ENCODE results near the gene PRPF18. TPM values are rescaled to one million over a fixed set of nuclear protein-coding genes. Genes with fewer than 3 reads are reported as not detected.
A peak's percentile ranks its signal among the peaks of the same experiment; 100 is the strongest.

The PRPF18 gene
- polyA plus RNA-seq, 5 donors: 23.4 to 31.3 (median 28.5) TPM

DNA sequence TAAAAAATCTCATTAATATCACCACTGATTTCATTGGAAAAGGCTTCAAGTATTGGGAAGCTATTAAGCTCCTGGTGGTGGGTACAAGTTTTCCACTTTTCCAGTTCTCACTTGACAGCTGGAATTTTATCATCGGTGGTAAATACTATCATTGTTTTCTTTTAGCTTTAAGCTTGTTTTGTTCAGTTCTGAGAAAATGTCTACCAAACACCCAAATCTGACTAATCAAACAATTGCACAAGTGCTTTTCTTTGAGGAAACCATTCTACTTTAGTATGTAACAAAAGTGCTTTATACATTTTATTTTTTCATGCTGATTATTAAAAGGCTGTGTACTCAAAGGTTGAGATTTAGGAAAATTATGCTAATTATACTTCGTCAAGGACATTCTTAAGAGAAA lies 7.9 kb downstream of the PRPF18 start:
- no peak for DNase-seq

DNA sequence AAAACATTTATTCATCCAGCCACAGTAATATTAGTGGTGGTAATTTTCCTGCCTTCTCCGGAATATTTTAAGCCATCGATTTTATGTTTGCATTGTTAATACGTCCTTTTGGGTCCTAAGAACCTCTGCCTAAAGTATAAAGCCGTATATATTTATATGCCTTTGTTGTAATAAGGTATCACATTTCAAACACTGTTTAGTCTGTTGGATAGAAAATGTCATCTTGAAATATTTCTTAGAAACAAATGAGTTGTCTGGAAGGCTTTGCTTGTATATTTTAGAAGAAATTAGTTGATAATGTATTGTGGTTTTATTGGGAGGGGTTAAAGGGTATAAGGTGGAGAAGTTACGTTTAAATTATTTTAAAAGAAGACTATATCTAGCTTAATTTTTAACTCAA lies 11.1 kb downstream of the PRPF18 start:
- DNase-seq: no peak

DNA sequence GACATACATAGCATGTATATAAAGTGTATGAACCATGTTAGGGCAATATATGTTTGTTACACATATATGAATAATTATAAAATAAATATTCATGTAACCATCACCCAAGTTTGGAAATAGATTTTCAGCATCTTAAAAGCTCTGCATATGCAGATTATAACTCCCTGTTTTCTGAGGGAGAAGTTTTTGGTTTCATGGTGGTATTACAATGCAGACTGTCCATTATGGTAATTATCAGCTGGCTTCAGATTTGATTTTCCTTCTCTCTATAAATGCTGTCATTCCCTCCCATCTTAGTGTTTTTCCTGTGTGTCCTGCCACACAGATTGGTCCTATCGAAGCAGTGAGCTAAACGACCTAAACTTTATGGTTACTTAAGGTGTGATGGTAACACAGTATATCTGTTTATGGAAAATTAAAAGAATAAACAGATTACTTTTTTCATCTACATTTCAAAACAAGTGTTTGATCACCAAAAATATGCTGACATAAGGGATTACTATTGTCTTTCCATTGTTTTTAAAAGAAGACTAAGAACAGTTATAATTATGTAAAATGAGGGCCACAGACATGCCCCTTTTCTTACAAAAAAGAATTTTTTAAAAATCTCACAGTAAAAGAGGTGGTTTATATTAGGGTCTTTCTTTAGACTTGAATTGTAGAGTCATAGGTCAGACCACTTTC lies 17.7 kb downstream of the PRPF18 start:
- DNase-seq: no peak

DNA sequence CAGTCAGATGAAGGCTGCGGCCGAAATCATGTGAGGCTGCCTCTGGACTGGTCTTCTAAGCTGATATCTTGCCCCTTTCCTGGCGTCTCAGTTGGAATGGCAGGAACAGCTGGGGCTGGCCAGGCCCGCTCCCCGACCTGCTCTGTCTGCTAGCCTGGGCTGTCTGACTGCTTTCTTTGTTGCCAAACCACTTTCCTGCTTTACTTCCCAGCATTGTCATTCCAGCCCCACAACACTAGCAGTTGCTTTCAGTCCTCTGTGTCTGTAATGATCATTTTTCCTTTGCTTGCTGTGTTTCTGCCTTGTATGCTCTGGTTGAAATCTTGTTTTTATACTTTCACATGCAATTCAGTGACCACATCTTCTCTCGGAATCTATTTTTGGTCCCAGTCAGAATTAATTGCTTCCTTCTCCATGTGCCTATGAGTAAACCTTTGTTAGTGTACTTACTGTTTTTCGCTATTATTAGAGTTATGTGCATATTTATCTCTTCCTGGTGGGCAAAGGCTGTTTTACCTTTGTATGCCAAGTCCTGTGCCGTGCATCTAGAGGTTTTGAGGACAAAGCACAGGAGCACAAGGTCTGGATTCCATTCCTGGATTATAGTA lies 21.6 kb downstream of the PRPF18 start:
- no peak for DNase-seq

DNA sequence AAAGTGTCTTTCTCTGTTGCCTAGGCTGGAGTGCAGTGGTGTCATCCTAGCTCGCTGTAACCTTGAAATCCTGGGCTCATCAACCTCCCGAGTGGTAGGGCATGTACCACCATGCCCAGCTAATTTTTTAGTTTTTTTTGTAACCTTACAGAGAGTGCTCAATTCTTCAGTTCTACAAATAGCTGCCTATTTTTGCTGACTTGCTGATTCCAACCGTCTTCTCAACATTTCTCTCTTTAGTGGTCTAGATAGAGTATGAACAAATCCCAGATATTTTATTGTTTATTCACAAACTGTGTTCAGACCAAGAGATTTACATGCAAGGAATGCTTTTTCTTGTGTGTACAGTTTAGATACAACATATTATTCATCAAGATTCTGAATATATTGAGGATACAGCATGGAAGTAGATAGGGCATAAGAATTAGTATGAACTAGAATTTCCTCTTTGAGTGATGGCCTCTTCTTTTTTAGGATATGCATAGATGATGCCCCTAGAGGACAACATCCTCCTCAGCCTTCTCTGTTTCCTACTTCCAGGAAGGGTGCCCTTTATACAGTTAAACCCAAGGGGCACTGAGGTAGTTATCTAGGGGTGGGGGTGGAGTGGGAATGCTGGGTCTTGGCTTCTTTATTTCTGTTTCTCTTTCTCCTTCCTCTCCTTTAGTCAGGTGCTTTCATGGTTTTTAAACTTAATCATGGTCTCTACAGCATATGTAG lies 26.0 kb downstream of the PRPF18 start:
- no peak for DNase-seq

DNA sequence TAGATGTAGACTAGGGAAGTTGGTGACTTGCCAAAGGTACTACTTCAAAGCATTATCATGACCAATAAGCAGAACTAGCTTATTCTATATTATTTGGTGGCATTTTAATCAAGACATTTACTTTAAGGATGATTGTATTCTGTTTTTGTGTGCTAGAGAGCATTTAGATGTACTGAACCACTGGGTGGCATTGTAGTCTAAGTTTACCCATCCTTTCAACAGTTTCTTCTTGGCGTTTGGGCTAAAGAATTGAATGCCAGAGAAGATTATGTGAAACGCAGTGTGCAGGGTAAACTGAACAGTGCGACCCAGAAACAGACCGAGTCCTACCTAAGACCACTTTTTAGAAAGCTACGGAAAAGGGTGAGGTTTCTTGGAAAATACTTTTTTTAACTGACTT lies 26.8 kb downstream of the PRPF18 start:
- DNase-seq: peak in 1 of 2 donors; percentile 63

DNA sequence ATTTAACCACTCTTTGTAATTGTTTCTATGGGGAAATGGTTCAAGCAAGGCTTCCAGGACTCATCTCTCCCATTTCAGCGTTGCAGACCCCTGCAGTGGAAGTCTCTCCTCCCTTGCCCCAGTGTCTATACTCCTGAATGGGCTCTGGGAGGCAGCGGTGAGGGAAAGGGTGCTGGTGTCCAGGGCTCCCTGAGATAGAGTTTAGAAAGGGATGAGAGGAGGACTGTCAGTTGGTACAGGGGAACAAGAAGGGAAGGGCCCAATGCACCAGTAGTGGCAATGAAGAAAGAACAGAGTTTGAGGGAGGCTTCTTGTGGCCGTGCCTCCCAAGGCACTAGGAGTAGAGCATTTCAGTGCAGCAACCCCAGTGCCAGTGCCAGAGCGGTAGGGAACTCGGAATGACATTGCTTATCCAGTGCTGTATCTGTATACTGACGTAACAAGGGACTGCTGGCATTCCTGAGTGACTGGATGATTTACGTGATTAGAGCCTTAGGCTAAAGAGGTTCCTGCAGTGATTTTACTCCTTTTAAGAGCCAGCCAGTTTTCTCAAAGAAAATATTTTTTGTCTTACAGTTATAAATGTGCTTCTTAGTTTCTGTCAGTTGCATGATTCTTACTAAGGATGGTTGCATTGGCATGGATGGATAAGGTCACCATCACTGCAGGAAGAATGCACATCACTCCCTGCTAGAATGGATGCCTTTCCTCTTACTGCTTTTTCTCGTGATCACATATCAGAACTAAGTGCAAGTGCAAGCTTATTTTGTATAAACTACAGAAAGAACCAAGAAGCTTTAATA lies 28.0 kb downstream of the PRPF18 start:
- no peak for DNase-seq

DNA sequence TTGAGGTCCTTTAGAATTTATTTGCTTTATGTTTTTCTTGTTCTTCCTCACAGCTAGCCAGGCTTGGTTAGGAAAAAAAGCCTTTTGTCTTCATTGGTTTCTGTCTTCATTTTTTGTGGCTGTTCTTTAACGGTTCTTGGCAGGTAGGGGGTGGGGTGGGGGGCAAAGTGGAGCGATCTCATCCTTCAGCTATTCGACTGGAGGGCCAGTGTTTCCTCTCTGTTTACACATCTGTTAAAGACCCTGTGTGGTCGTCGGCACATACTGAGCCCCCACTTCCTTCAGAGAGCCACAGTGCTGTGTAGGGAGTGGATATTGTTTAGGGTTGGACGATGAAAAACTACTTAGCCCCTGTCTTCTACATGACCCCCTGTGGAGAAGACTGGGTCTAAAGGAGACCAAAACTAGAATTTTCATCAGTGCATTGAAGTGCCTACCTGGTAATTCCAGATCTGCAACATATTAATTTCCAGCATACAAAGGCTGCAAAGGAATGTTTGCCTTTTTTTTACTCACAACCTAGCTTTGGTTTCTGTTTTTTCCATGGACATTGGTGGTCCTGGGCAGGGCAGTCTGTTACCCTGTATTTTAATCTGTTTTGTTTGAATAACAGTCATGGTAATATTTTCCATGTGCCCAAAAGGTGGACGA lies 29.0 kb downstream of the PRPF18 start:
- no peak for DNase-seq

DNA sequence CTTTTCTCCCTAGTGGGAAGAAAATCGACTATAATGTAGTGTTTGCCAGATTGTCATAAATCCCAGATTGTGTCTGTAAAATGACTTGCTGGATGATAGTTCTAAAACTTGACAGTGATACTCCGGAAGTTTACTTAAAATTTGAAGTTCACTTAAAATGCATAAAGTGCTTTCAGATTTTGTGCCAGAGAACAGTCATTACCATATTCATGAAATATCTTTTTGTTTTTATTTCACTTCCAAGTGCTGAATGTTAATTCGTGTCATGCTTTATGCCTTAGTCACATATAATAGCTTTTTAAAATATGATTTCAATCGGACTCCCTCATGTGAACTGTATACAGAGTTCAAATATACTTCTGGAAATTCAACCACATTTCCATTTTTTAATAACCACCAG lies 30.4 kb downstream of the PRPF18 start:
- peak; percentile 57 to 65 for DNase-seq

DNA sequence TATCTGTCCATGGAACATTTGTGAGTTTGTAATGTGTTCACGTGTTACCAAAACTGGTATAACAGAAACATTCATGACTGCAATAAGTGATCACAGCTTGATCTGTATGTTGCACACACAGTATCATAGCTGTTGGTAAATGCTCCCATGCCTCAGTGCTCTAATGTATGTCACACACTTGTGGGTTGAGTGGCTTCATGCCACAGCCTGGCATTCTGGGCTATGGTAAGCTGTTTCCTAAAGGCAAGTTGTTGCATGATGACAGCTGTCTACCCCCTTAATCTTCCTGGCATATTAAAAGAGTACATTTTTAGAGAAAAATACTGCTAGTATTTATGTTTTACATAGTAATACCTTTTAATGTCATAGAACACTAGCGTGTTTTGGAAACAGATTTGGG lies 35.2 kb downstream of the PRPF18 start:
- no peak for DNase-seq

DNA sequence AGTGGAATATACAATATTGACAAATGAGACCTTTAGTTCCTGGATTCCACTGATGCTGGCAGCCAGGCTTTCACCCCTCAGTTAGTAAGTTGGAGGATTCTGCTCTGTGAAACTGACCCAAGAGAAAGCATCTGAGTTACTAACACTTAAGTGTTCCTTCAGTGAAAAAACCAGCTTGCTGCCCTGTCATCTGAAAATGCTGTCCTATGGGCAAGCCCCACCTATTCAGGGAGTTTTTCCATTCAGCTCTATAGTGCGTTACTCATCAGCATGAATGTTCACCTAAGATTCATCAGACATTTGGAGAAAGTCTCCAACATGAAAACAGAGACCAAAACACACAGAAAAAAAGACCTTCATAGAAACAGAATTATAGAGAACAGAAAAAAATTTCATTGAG lies 37.9 kb downstream of the PRPF18 start:
- DNase-seq: no peak

DNA sequence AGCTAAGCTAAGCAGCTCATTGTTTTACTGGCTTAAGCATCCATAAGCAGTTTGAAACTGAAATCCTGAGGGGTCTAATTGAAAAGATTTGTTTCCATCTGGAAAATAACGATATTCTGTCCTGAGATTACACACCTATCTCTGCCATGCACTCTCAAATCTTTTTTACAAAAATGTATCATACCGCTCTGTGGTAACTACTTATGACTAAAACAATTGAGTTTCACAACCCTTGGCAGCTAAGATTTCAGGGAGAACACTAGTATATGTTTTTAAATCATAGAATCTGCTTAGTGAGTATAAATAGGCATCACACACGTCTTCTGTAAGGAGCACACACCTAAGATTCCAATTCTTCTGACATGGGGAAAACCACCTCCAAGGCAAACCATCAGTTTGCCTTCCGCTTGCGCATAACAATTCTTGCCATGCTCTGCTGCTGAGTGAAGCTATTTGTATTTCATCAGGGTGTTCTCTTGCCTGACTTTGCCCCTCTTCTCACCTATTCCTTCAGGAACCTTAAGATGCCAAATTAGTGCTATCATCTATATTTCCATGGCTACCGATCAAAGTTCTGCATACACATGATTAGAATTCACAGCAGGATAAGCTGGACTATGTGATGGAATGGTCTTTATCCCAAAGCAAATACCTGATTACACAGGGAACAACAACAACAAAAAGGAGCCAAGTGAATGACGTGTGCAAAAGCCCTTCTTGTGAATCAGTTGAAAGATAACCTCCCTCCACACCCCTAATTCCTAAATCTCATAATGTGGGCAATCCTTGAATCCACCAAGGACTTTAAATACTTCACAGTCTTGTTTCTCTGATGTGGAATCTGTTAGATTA lies 40.9 kb downstream of the PRPF18 start:
- no peak for DNase-seq

DNA sequence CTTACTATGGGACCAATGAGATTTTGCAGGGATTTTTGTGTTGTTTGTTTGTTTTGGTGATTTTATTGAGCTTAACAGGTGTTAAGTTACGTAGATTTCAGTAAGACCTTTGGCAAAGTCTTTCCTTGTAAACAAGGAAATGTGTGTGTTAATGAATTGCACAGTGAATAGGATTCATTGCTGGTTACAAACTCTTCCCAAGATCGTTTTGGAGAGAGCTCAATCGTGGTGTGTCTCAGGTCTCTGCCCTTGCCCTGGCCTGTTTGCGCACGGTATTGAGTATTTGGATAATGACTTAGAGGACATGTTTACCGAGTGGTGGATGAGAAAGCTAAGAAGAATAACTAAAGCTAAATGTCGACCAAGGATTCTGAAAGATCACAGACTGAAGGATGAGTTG lies 41.9 kb downstream of the PRPF18 start:
- no peak for DNase-seq

DNA sequence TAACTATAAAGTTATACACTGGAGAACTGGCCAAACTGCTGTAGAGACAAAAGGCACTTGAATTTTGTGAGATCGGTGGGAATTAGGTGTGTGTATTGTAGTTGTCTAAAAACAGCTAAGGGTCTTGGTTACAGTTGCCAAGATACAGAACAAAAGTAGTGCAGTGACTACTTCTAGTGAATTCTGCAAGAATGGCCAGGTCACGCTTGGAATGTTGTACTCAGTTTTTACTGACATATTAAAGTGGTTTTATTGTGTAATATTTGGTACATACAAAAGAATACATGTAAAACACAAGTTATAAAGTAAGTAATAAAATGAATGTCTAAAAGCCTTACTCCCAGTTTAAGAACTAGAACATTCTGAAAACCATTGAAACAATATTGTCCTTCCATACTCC lies 42.4 kb downstream of the PRPF18 start:
- no peak for DNase-seq

DNA sequence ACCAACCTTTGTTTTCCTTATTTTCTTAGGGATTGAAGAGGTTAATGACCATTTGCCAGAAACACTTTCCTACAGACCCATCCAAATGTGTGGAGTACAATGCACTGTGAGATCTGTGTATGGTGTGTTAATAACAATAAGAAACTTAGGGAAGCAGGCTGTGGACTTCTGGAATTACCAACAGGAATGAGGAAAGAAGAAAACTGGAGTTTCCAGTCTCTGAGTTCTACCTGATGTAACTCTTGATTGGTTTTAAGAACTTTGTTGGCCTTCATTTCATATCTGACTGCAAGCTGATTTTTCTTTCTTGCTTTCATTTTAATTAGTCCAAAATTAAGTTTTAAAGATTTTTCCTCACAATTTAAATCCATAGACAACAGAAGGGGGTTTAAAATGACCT lies 43.5 kb downstream of the PRPF18 start:
- no peak for DNase-seq

DNA sequence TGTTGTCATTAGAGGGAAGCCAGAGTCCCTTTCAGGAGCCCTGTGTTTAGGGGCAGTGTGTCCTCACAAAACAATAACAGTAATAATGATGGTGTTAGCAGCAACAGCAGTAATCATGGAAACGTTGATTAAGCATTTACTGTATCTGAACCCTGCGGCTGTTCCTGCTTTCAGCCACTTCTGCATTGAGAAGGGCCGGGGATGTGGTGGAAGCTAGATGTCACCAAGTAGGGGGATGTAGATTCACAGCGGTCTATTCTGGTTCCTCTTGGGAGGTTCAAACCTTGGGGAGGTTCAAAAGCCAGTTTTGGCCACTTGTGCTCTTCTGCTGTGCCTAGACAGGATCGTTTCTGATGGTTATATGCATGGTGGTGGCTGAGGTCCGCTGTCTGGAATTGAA lies 44.8 kb downstream of the PRPF18 start:
- DNase-seq: no peak

DNA sequence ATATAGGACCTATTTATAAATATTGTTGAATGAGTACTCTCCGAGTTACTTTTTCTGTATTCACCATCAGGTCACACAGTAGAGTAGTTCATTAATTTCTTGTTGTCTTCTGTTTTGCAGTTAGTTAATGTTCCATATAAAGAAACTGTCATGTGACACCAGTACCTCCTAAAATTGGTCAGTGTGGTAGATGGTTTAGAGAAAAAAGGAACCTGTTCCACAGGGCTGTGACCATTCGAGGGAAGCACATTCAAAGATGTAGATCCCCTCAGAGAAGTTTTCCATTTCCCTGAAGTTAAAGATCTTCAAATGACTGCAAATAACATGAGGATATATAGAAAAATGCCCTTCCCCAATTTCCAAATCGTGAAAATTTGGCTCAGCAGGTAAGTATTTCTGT lies 45.7 kb downstream of the PRPF18 start:
- no peak for DNase-seq

DNA sequence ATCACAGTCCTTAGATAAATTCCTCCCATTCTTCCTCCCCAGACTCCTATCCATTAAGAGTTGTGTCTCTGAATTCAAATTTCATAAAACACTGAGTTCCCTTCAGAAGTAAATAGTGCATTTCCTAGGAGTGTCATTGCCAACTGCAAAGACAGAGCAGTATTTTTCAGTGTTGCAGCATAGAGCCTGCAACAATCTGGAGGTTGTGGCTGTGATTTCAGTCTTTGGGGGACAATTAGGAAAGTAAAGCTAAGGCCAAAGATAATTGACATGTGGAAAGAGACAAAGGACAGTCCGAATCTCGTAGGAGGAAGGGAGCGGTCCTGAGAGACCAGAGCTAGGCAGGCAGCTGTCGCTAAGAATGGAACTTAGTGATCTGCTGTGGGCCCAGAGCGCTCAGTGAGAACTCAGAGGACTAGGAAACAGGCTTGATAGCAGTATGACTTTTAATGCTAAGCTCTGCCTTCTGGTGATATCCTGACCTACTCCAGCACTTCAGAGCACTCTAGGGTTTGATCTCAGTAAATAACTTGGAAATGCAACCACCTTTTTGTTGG lies 46.2 kb downstream of the PRPF18 start:
- no peak for DNase-seq

DNA sequence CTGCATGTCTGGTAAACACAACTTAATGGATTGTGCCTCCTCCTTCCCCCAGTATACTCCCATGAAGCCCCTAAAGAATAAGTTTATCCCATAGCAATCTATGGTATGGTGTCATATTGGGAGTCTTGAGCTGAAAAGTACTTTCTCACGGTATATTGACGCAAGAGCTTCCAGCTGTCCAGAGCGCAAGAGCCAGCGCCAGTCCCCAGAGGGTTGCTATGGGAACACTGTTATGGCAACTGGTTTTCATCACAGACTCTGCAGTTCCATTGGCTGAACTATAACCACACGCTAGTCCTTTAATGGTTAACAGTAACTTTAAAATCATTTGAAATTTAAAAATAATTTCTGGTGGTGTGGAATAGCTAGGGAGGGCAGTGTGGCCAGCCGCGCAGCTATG lies 46.9 kb downstream of the PRPF18 start:
- DNase-seq: peak; percentile 50 to 56

DNA sequence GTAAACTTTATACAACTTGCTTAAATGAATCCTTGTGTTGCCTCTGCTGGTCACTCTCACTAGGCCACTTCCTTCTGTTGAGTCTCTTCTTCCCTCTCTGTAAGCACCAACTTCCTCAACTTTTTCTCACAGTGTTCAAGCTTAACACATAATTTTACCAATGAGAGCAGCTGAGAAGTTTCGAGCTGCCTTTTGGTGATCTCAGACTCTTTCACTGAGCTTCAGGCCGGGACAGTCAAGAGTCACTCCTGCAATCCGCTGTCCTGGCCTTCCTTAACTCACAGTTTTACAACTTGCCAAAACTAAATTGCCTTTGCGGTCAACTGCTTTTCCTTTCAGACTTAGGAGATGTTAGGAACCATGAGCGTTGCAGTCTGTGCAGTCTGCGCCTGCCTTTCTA lies 47.4 kb downstream of the PRPF18 start:
- no peak for DNase-seq

DNA sequence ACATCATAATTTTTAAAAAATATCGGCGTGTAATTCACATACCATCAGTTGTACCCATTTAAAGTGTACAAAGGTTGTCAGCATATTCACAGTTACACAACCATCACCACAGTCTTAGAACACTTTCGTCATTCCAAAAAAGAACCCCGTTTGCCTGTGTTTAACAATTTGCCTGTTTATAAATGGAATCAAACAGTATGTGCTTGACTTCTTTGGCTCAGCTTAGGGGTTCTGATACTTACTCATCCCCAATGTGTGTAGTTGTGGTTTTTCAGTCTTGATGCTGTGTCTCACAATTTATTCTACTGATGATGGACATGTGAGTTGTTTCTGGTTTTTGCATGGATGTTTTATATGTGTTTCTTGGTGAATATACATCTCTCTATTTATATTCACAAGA lies 50.0 kb downstream of the PRPF18 start:
- no peak for DNase-seq

Data from right lung (tissue), 5 donors.